T-helper 1 cell treated with Interleukin-12 subunit alpha and Interleukin-12 subunit beta and Interleukin-4 antibody, amounts not matched to agents 30 μg/mL and 1 μg/mL, for 36 hours (primary cell): ENCODE data around the gene CGB5.
"Not testable (repeated sequence)": the region's sequence is repeated elsewhere in the genome, so short reads cannot be mapped to it uniquely, and the experiment has no call there.

Source experiments
- H3K27ac Mint-ChIP-seq: one replicate; pipeline ENCODE4 v1.8.0; 2021; ENCODE audit warnings: mild to moderate bottlenecking, mixed read lengths
- H3K27me3 Mint-ChIP-seq: one replicate; pipeline ENCODE4 v1.8.0; 2021; ENCODE audit warnings: low read depth, mixed read lengths
- H3K36me3 Mint-ChIP-seq: one replicate; pipeline ENCODE4 v1.8.0; 2021; ENCODE audit warnings: low read depth, mixed read lengths
- H3K4me1 Mint-ChIP-seq: one replicate; pipeline ENCODE4 v1.8.0; 2021; ENCODE audit warnings: low read depth, mixed read lengths
- H3K4me3 Mint-ChIP-seq: one replicate; pipeline ENCODE4 v1.8.0; 2021; ENCODE audit warnings: mild to moderate bottlenecking, moderate library complexity, mixed read lengths
- H3K9me3 Mint-ChIP-seq: one replicate; pipeline ENCODE4 v1.8.0; 2021; ENCODE audit warnings: mixed read lengths

The CGB5 gene

DNA sequence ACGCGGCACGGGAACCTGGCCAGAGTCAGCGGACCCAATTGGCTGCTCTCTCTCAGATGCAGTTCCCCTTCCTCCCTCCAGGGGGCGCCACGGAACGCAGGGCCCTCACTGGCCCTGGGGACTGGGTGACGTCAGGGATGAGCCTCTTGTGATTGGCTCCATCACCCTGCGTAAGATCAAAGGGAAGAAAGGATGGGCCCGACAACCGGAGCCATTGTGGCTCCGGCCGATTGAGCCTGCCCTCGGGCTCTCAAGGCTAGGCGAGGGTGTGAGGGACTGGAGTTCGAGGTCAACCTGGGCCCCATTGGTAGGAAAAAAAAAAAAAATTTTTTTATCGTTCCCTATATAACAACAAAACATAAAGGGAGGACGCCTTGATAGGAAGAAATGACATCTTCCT, 6.8 kb upstream of the CGB5 start, which contains the start of gene CGB1:
Gene CGB1, minus strand, starts transcription at position 81 of the 400 bp plus-strand sequence. CDS start 184 bp downstream, outside the sequence.
- H3K27ac Mint-ChIP-seq, H3K9me3 Mint-ChIP-seq, H3K4me3 Mint-ChIP-seq, H3K27me3 Mint-ChIP-seq, H3K36me3 Mint-ChIP-seq, H3K4me1 Mint-ChIP-seq: not testable (repeated sequence)

DNA sequence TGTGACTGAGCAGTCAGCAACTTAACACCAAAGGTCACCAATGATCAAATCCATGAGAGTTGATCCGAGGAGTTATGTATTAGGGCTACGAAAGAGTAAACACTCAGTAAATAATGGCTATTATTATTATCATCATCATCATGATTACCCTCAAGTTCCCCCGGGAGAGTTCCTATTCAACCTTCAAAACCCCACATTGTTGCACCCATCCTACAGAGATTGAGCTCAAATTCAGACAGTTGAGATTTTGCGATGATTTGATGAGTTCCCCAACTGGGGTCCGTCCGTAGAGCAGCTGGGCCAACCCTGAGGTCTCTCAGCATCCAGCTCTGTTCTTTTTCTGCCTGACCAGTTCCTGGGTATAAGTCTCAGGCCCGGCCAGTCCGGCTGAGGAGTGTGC, 5.5 kb upstream of the CGB5 start:
- H3K4me3 Mint-ChIP-seq, H3K27me3 Mint-ChIP-seq, H3K36me3 Mint-ChIP-seq, H3K9me3 Mint-ChIP-seq, H3K4me1 Mint-ChIP-seq, H3K27ac Mint-ChIP-seq: not testable (repeated sequence)

DNA sequence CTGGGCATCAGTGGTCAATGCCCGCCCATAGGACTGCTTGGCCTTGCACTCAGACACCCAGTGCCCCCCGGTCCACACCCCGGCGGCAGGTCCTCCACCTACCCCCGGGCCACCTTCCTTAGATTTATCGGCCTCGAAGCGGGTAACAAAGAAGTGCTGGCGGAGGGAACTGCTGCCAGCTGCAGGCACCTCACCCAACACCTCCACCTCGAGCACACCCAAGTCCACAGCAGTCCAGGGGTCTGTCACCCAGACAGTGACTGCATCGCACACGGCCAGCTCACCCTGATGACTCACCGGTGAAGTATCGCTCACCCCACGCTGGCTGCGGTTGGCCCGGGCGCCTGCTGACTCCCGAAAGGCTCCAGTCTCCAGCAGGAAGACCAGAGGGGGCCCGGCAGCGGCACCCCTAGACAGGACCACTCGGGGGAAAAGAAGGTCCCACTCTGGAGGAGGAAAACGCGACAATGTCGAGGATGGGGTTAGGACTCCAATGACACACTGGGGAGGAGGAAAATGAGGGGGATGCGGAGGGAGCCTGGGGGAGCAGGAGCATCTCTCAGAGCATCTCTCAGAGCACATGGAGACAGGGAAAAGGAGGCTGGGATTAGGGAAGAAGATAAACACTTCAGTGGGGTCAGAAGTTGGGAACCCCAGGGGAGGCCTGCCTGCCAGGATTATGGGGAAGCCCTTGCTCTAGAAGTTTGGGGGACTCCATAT, 4.9 kb upstream of the CGB5 start:
- not testable (repeated sequence) for H3K4me3 Mint-ChIP-seq, H3K9me3 Mint-ChIP-seq, H3K36me3 Mint-ChIP-seq, H3K27ac Mint-ChIP-seq, H3K4me1 Mint-ChIP-seq, H3K27me3 Mint-ChIP-seq

DNA sequence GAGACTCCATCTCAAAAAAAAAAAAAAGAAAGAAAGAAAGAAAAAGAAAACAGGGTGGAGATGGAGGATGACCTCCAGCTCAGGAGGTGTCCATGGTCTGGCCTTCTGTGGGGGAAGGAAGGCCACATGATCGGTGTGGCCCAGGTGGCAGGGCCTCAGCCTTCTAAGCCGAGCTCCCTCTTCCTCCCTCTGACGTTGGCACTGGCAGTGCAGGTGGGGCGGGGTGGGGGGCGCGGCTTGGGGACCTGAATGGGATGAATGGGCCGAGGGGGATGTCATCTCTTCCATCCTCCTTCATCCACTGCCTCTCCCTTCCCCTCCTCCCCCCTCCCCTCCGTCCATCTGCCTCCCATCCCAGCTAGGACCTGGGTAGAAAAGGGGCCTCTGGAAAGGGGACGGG, 3.9 kb upstream of the CGB5 start:
- not testable (repeated sequence) for H3K9me3 Mint-ChIP-seq, H3K36me3 Mint-ChIP-seq, H3K27ac Mint-ChIP-seq, H3K27me3 Mint-ChIP-seq, H3K4me3 Mint-ChIP-seq, H3K4me1 Mint-ChIP-seq

DNA sequence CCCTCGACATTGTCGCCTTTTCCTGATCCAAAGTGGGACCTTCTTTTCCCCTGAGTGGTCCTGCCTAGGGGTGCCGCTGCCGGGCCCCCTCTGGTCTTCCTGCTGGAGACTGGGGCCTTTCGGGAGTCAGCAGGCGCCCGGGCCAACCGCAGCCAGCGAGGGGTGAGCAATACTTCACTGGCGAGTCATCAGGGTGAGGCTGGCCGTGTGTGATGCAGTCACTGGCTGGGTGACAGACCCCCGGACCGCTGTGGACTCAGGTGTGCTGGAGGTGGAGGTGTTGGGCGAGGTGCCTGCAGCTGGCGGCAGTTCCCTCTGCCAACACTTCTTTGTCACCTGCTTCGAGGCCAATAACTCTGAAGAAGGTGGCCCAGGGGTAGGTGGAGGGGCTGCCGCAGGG, 1.5 kb upstream of the CGB5 start:
- H3K4me3 Mint-ChIP-seq: no peak overlapping the region
- H3K27ac Mint-ChIP-seq: no peak overlapping the region
- H3K27me3 Mint-ChIP-seq: no peaks in the 10 kb centered on the region
- H3K9me3 Mint-ChIP-seq: no peaks in the 10 kb centered on the region
- no peaks in the 10 kb centered on the region for H3K4me1 Mint-ChIP-seq
- H3K36me3 Mint-ChIP-seq: no peaks in the 10 kb centered on the region

DNA sequence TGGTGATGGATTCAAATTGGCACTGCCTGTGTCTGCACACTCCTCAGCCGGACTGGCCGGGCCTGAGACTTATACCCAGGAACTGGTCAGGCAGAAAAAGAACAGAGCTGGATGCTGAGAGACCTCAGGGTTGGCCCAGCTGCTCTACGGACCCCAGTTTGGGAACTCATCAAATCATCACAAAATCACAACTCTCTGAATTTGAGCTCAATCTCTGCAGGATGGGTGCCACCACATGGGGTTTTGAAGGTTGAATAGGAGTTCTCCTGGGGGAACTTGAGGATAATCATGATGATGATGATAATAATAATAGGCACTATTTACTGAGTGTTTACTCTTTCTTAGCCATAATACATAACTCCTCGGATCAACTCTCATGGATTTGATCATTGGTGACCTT, 982 bp upstream of the CGB5 start:
- H3K4me3 Mint-ChIP-seq, H3K27ac Mint-ChIP-seq, H3K27me3 Mint-ChIP-seq, H3K36me3 Mint-ChIP-seq, H3K4me1 Mint-ChIP-seq, H3K9me3 Mint-ChIP-seq: not testable (repeated sequence)

DNA sequence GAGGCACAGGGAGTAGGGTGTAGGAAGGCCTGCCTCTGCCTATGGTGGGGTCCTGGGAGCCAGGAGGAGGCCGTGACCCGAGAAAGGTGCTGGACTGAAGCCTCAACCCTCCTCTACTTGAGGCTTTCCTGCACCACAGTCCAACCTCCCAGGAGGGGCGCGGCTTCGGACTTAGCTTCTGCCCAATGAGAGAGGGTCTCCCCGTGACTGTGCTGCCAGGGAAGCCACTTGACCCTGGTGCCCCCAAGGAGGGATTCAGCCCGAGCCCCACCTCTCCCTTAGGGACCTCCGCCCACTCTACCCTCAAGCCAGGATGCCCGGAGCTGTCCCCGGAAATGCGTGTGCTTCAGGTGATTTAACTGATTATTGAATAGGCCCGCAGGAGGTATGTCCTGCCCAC, 5.4 kb downstream of the CGB5 start, which contains the start of gene CGB8:
Gene CGB8, minus strand, starts transcription at position 101 of the 400 bp plus-strand sequence. CDS start 372 bp downstream, outside the sequence.
- not testable (repeated sequence) for H3K4me3 Mint-ChIP-seq, H3K4me1 Mint-ChIP-seq, H3K9me3 Mint-ChIP-seq, H3K27ac Mint-ChIP-seq, H3K27me3 Mint-ChIP-seq, H3K36me3 Mint-ChIP-seq

DNA sequence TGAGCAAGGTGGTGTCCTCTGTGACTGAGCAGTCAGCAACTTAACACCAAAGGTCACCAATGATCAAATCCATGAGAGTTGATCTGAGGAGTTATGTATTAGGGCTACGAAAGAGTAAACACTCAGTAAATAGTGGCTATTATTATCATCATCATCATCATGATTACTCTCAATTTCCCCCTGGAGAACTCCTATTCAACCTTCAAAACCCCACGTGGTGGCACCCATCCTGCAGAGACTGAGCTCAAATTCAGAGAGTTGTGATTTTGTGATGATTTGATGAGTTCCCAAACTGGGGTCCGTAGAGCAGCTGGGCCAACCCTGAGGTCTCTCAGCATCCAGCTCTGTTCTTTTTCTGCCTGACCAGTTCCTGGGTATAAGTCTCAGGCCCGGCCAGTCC, 6.2 kb downstream of the CGB5 start:
- H3K4me3 Mint-ChIP-seq, H3K9me3 Mint-ChIP-seq, H3K36me3 Mint-ChIP-seq, H3K4me1 Mint-ChIP-seq, H3K27ac Mint-ChIP-seq, H3K27me3 Mint-ChIP-seq: not testable (repeated sequence)

DNA sequence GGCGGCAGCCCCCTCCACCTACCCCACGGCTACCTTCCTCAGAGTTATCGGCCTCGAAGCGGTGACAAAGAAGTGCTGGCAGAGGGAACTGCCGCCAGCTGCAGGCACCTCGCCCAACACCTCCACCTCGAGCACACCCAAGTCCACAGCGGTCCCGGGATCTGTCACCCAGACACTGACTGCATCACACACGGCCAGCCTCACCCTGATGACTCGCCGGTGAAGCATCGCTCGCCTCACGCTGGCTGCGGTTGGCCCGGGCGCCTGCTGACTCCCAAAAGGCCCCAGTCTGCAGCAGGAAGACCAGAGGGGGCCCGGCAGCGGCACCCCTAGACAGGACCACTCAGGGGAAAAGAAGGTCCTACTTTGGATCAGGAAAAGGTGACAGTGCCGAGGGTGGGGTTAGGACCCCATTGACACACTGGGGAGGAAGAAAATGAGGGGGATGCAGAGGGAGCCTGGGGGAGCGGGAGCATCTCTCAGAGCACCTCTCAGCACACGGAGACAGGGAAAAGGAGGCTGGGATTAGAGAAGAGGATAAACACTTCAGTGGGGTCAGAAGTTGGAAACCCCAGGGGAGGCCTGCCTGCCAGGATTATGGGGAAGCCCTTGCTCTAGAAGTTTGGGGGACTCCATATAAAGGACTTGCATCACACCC, 6.9 kb downstream of the CGB5 start:
- not testable (repeated sequence) for H3K36me3 Mint-ChIP-seq, H3K9me3 Mint-ChIP-seq, H3K4me1 Mint-ChIP-seq, H3K27ac Mint-ChIP-seq, H3K4me3 Mint-ChIP-seq, H3K27me3 Mint-ChIP-seq

DNA sequence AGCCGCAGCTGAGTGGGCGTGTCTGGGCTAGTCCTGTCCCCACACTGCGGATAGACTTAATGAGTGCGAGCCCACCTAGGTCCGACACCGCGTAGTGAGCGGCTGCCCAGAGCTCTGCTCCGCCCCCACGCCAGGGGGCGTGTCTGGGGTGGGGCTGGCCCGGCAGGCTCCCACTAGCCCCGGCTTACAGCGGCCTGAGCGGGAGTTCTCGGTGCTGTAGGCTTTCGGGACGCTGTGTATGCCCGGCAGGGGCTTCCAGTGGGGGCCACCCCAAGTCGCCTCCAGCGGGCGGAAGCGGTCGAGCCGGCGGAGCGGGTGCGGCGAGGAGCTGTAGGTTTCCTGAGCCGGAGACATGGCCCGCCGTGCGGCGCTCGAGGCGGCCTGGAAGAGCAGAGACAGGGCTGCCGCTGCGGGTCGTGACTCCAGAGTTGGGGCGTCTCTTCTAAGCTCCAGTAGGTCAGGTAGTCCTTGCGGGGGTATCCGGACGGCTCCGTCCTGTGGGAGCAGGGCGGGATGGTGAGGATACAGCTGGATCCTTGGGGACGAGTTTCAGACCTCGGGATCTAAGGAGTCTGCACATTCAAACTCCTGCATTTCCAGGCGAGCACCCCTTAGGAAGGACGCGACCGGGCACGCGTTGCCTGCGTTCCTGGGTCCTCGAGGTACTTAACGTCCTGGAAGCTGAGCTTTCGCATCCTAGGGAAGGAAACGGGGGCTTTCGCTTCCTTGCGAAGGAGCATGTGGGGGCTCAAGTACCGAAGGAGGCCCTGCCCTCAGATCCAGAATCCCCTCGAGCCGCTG, 12.7 kb downstream of the CGB5 start:
- no peak overlapping the region for H3K27ac Mint-ChIP-seq
- H3K36me3 Mint-ChIP-seq: no peaks in the 10 kb centered on the region
- peaks cover 12% of the 10 kb centered on the region for H3K4me1 Mint-ChIP-seq
- H3K9me3 Mint-ChIP-seq: no peaks in the 10 kb centered on the region
- peak overlapping the region; percentile 74 for H3K4me3 Mint-ChIP-seq
- peaks cover 56% of the 10 kb centered on the region for H3K27me3 Mint-ChIP-seq

DNA sequence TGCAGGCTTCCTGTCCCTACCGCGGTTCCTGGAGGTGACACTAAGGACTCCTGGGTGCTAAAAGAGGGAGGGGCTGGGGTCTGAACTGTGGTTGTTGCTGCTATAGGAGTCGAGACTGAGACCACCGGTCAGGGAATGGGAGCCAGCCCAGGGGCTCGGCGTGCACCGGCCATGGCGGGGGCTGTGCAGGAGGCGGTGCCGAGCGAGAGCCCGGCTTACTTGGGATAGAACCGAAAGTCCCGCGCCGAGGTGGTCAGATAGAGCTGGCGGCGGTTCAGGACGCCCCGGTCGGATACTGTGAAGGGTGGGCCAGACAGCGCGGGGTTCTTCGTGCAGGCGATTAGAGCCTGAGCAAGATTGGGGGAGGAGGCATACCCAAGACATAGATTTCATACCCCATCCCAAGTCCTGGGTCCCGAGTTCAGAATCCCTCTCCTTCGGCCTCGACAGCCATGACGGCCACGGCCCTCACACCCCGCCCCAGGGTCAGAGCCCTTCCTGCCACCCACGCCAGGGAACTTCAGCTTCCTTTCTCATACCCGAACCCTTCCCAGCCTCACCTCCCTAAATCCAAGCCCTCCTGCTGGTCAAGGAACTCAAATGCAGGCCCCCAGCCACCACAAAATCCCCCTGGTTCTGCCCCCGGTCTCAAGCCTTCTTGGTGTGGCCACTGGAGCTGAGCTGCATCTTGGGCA, 13.4 kb downstream of the CGB5 start:
- H3K36me3 Mint-ChIP-seq, H3K27ac Mint-ChIP-seq, H3K9me3 Mint-ChIP-seq: not testable (repeated sequence)
- peak overlapping the region; percentile 74 for H3K4me3 Mint-ChIP-seq
- peaks cover 12% of the 10 kb centered on the region for H3K4me1 Mint-ChIP-seq
- H3K27me3 Mint-ChIP-seq: peaks cover 56% of the 10 kb centered on the region

DNA sequence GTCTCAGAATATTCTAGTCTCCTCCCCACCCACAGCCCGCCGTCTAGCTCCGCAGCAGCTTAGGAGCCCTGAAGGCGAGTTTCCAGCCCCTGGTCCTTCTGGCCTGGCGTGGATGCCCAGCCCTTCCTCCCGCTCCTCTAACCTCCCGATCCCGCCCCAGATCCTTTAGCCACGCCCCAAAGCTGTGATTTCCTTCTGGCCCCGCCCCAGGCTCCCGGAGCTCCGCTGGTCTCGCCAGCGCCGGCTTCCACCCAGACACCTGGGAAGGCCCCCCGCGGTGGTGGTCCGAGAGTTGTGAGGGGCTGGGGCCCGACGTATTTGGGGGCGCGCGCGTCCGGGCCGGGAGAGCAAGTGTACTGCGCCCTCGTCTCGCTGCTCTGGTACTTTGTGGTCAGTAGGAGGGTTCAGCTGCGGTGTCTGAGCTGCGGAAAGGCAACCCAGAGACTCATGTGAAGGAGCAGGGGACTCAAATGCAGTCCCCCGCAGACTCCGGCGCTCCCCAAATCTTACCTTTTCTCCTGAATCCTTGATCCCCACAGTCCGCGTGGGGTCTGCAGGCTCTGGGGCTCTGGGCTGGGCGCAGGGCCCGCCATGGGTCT, 14.1 kb downstream of the CGB5 start, which contains the start of gene CGB7:
Gene CGB7, minus strand, starts transcription at position 114 of the 599 bp plus-strand sequence. CDS start 2,374 bp downstream, outside the sequence.
- peaks cover 12% of the 10 kb centered on the region for H3K4me1 Mint-ChIP-seq
- H3K27me3 Mint-ChIP-seq: peaks cover 56% of the 10 kb centered on the region

DNA sequence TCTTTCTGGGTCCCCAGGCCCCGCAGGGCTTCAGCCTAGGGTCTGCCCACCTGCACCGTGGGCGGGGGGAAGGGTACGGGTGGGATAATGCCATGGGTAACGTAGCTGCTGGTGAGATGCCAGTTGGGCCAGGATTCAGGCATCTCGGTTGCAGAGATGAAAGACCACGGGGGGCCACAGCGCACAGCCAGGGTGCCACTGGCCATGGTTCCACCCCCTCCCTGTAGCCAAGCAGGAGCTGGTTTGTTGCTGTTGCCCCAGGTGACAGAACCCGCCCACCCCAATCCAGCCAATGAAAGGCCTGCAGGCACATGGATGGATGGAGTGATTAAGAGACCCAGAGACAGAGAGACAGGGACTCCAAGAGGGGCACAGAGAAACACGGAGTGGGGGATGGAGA, 14.9 kb downstream of the CGB5 start:
- Mint-ChIP-seq H3K27ac (no peak overlapping the region), H3K4me3 (no peak overlapping the region), H3K9me3 (no peaks in the 10 kb centered on the region), H3K27me3 (peaks cover 63% of the 10 kb centered on the region), H3K4me1 (peaks cover 12% of the 10 kb centered on the region), H3K36me3 (no peaks in the 10 kb centered on the region)

More for the DNA sequence above, 14.1 kb downstream of the CGB5 start, which contains the start of gene CGB7:
- peak within 1 kb of the TSS; percentile 74 for H3K4me3 Mint-ChIP-seq
- no peaks in the 10 kb centered on the region for H3K9me3 Mint-ChIP-seq
- no peak within 1 kb of the TSS for H3K27ac Mint-ChIP-seq
- H3K36me3 Mint-ChIP-seq: no peaks in the 10 kb centered on the region

DNA sequence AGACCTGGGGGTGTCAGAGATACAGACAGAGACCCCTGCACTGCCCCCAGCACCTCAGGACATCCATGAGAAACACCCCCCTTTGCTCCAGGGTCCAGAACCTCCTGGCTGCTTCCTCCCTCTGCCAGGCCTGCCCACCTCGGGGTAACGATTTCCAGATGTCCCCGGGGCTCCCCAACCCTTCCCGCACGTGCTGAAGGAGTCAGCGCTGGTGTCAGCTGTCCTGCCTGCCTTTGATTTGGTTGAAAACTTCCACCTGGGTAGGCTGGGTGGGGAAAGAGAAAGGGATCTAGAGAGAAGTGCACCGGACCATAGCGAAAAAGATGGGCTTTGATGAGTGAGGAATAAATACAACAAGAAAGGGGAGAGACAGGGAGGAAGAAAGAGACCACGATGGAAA, 15.4 kb downstream of the CGB5 start:
- no peak overlapping the region for H3K4me3 Mint-ChIP-seq
- peaks cover 67% of the 10 kb centered on the region for H3K27me3 Mint-ChIP-seq
- peaks cover 12% of the 10 kb centered on the region for H3K4me1 Mint-ChIP-seq
- no peaks in the 10 kb centered on the region for H3K9me3 Mint-ChIP-seq
- no peaks in the 10 kb centered on the region for H3K36me3 Mint-ChIP-seq
- H3K27ac Mint-ChIP-seq: no peak overlapping the region
